Lower lobe of right lung (tissue), 2 donors: ENCODE results near the gene KCTD13. TPM values are rescaled to one million over a fixed set of nuclear protein-coding genes. Genes with fewer than 3 reads are reported as not detected.
"Not testable (repeated sequence)": the region's sequence is repeated elsewhere in the genome, so short reads cannot be mapped to it uniquely, and the experiment has no call there.

Source experiments
- ATAC-seq, 2 donors: fragments of 200-7000 bp; cut with Tn5 transposase; one replicate each; pipeline ENCODE4 v1.9.1; 2020 to 2022; ENCODE audit warnings: mild to moderate bottlenecking in 2 of 2, moderate library complexity in 2 of 2
- DNase-seq: peaks from one replicate; pipeline ENCODE4 v3.0.0-alpha.2; 2020
- H3K27ac ChIP-seq: fragments of 200-600 bp; one replicate; pipeline ENCODE4 v1.8.0; 2022
- H3K27me3 ChIP-seq: fragments of 200-600 bp; one replicate; pipeline ENCODE4 v1.8.0; 2022; ENCODE audit warnings: low read depth
- H3K36me3 ChIP-seq: fragments of 200-600 bp; one replicate; pipeline ENCODE4 v1.8.0; 2022; ENCODE audit warnings: mild to moderate bottlenecking
- H3K4me1 ChIP-seq: fragments of 200-600 bp; one replicate; pipeline ENCODE4 v1.8.0; 2022
- H3K4me3 ChIP-seq: fragments of 200-600 bp; one replicate; pipeline ENCODE4 v1.8.0; 2022; ENCODE audit warnings: mild to moderate bottlenecking
- H3K9me3 ChIP-seq: fragments of 200-600 bp; one replicate; pipeline ENCODE4 v1.8.0; 2022
- intact Hi-C: fragments of 100-400 bp; cut with DNase I; formaldehyde crosslinking; loops from one replicate; pipeline ENCODE4 v1.11.0; 2022
- total RNA-seq: library from RNA; stranded (reverse); fragmentation: NEBNext Ultra II Directional; extraction: Animal tissue kit (Norgen Biotek cat#: 25700); gene quantifications from one replicate; pipeline ENCODE4 v1.2.1, GENCODE V29; 2021
- TF ChIP-seq, protein P1 (sequence below): fragments of 200-600 bp; IDR thresholded peaks from one replicate; pipeline ENCODE4 v1.8.0; 2022; ENCODE audit warnings: antibody characterized with exemption, mild to moderate bottlenecking
- donor health status: DM: no; HTN: yes; CAD: no; lungs with severe emphysema.

Gene KCTD13
- total RNA-seq, 1 donor from 2014 or later, result 22.3 TPM

DNA sequence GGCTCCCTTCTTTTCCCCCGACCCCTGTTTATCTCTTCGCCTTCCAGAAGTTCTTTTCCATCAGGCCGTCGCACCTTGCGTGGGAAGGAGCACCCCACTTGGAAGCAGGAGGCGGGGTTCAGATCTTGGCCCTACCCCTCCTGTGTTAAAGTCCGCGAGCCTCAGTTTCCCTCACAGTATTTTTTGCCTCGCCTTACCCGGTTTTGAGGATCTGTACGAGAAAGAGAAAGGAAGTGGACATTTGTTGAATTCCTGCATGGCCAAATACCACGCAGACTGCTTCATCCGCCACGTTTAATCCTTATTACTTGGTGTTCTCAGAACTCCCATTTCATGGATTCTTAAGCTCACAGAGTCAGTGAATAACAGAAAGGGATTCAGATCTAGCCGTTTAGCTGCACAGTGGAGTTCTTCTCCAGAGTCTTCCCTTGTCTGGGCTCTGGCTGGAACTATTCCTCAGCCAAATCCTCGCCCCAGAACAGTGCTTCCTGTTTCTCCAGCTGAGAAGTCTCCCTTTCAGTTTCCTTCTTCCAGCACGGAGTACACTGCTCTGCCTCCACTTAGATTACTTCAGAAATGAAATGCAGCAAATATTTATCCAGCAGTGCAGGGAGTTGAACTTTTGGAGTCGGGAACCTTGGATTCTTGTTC lies 36.4 kb upstream of the KCTD13 start:
- Histone ChIP-seq H3K4me1 (peaks cover 18% of the 10 kb centered on the region), H3K27me3 (no peaks in the 10 kb centered on the region), H3K36me3 (peaks cover 8% of the 10 kb centered on the region), H3K27ac (peak overlapping the region; percentile 90), H3K9me3 (no peaks in the 10 kb centered on the region), H3K4me3 (peak overlapping the region; percentile 64)
- no peak for DNase-seq
- ATAC-seq, result peak; percentile 68 to 74
- intact Hi-C loops, result no loop called here
- TF ChIP-seq, protein P1, sequence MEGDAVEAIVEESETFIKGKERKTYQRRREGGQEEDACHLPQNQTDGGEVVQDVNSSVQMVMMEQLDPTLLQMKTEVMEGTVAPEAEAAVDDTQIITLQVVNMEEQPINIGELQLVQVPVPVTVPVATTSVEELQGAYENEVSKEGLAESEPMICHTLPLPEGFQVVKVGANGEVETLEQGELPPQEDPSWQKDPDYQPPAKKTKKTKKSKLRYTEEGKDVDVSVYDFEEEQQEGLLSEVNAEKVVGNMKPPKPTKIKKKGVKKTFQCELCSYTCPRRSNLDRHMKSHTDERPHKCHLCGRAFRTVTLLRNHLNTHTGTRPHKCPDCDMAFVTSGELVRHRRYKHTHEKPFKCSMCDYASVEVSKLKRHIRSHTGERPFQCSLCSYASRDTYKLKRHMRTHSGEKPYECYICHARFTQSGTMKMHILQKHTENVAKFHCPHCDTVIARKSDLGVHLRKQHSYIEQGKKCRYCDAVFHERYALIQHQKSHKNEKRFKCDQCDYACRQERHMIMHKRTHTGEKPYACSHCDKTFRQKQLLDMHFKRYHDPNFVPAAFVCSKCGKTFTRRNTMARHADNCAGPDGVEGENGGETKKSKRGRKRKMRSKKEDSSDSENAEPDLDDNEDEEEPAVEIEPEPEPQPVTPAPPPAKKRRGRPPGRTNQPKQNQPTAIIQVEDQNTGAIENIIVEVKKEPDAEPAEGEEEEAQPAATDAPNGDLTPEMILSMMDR, result no peak

- H3K27ac ChIP-seq, result peak within 1 kb of the TSS; percentile 90
- peaks cover 18% of the 10 kb centered on the region for H3K4me1 ChIP-seq
- no peaks in the 10 kb centered on the region for H3K9me3 ChIP-seq
- intact Hi-C loops, result no loop called here
- TF ChIP-seq, protein P1, result peak; percentile 48
- ATAC-seq, result peak; percentile 98 to 99
- H3K27me3 ChIP-seq, result no peaks in the 10 kb centered on the region
- H3K36me3 ChIP-seq, result peaks cover 1% of the 10 kb centered on the region
- peak within 1 kb of the TSS; percentile 64 for H3K4me3 ChIP-seq
- peak; percentile 93 for DNase-seq
Measured at GRCh38 chr16:29961479-29962343, 35.7 kb upstream of the KCTD13 start, which contains the start of gene TMEM219. Gene TMEM219 (plus strand): TSS chr16:29962079. CDS start chr16:29963144, 1,065 bp downstream.

- intact Hi-C loops, result no loop called here
- ATAC-seq, result no peak
- Histone ChIP-seq H3K27me3 (no peaks in the 10 kb centered on the region), H3K27ac (peak overlapping the region; percentile 90), H3K4me1 (peaks cover 18% of the 10 kb centered on the region), H3K9me3 (no peaks in the 10 kb centered on the region), H3K4me3 (peak overlapping the region; percentile 64), H3K36me3 (no peaks in the 10 kb centered on the region)
- DNase-seq, result no peak
- TF ChIP-seq, protein P1, result no peak
Measured at GRCh38 chr16:29961127-29961478, 35.1 kb upstream of the KCTD13 start.

DNA sequence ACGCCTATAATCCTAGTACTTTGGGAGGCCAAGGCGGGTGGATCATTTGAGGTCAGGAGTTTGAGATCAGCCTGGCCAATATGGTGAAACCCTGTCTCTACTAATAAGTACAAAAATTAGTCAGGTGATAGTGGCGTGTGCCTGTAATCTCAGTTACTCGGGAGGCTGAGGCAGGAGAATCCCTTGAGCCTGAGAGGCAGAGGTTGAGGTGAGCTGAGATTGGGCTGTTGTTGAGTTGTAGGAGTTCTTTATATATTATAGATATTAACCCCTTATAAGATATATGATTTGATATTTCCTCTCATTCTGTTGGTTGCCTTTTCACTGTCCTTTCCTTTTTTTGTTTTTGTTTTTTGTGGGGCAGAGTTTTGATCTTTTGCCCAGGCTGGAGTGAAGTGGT lies 33.8 kb upstream of the KCTD13 start:
- DNase-seq, H3K4me3 ChIP-seq, H3K36me3 ChIP-seq, H3K9me3 ChIP-seq, H3K27ac ChIP-seq, intact Hi-C loops, H3K27me3 ChIP-seq, ATAC-seq: not testable (repeated sequence)
- H3K4me1 ChIP-seq, result peaks cover 18% of the 10 kb centered on the region

- Histone ChIP-seq H3K4me1 (peaks cover 18% of the 10 kb centered on the region), H3K36me3 (no peaks in the 10 kb centered on the region), H3K4me3 (no peak overlapping the region), H3K27me3 (no peaks in the 10 kb centered on the region), H3K27ac (no peak overlapping the region), H3K9me3 (no peaks in the 10 kb centered on the region)
- DNase-seq, result no peak
- ATAC-seq, result no peak
- TF ChIP-seq, protein P1, result no peak
- intact Hi-C loops, result no loop called here
Measured at GRCh38 chr16:29959293-29959692, 33.3 kb upstream of the KCTD13 start.

GRCh38 chr16:29958756-29959155 lies 32.7 kb upstream of the KCTD13 start:
- Histone ChIP-seq H3K36me3 (no peaks in the 10 kb centered on the region), H3K9me3 (no peaks in the 10 kb centered on the region), H3K4me3 (no peak overlapping the region), H3K27me3 (no peaks in the 10 kb centered on the region), H3K4me1 (peaks cover 18% of the 10 kb centered on the region), H3K27ac (no peak overlapping the region)
- no peak for ATAC-seq
- TF ChIP-seq, protein P1, result no peak
- no peak for DNase-seq
- intact Hi-C loops, result no loop called here
